ENCODE measurements around the gene PDE4D. TPM values are rescaled to one million over a fixed set of nuclear protein-coding genes. Genes with fewer than 3 reads are reported as not detected.

Gene PDE4D
- total RNA-seq, 1 donor from 2014 or later = 2.3 TPM

DNA sequence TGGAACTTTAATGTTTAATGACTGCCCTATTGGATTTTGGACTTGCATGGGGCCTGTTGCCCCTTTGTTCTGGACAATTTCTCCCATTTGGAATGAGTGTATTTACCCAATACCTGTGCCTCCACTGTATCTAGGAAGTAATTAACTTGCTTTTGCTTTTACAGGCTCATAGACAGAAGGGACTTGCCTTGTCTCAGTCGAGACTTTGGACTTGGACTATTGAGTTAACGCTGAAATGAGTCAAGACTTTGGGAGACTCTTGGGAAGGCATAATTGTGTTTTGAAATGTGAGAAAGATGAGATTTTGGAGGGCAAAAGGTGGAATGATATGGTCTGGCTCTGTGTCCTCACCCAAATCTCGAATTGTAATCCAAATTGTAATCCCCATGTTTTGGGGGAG, 368.2 kb downstream of the PDE4D start:
- Histone ChIP-seq H3K27ac (no peak overlapping the region), H3K4me1 (no peaks in the 10 kb centered on the region), H3K4me2 (no peak overlapping the region), H3K79me2 (ENCODE audit: low read depth) (no peaks in the 10 kb centered on the region), H3K36me3 (no peaks in the 10 kb centered on the region), H3F3A (ENCODE audit: low read depth) (no peaks in the 10 kb centered on the region), H3K9ac (no peak overlapping the region), H4K20me1 (ENCODE audit: low read depth) (no peaks in the 10 kb centered on the region), H3K4me3 (no peak overlapping the region), H3K9me3 (ENCODE audit: low read depth) (no peaks in the 10 kb centered on the region), H3K27me3 (no peaks in the 10 kb centered on the region), H2AFZ (replicated peaks) (no peak overlapping the region)
- peaks cover 8% of the 10 kb centered on the region for H3K36me3 Mint-ChIP-seq
- no peak overlapping the region for H3K4me3 Mint-ChIP-seq
- peaks cover 14% of the 10 kb centered on the region for H3K4me1 Mint-ChIP-seq
- TF ChIP-seq EZH2 (IDR thresholded peaks at IDR 0.05) (no peak), EZH2phosphoT487 (IDR thresholded peaks at IDR 0.05) (no peak), CTCF (IDR thresholded peaks at IDR 0.05) (no peak)
- no peaks in the 10 kb centered on the region for H3K27me3 Mint-ChIP-seq (ENCODE audit: insufficient read depth, low read depth)
- peaks cover 7% of the 10 kb centered on the region for H3K9me3 Mint-ChIP-seq
- DNase-seq (ENCODE audit: low spot score) = no peak
- no peak overlapping the region for H3K27ac Mint-ChIP-seq

DNA sequence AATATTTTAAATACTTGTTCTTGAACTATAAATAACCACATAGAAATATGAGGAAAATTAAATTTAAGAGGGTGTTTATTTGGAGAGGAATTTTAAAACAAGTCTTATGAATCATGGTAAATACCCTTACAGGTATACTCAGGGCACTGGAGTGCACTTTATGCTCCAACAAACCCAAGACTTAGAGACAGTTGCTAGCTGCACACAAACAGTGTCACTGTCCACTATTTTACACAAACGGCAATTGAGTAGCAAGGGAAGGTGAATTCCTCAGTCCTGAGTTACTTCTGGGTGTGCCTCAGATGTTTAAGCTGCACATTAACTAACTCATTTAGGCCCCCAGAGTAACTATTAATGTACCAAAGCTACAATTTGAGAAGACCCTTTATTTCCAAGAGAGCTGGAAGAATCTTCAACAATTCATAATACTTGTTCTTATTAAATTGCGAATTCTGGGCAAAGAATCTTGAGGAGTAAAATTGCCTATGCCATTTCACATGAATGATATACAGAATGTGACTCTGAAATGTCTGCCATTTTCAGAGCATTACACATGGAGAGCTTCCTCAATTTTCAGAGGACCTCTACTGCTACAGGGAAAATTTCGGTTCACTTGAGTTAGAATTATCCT, 371.2 kb downstream of the PDE4D start:
- Mint-ChIP-seq H3K9me3 (peaks cover 7% of the 10 kb centered on the region), H3K27ac (no peak overlapping the region), H3K4me1 (no peaks in the 10 kb centered on the region), H3K4me3 (no peak overlapping the region), H3K27me3 (ENCODE audit: insufficient read depth, low read depth) (peaks cover 2% of the 10 kb centered on the region), H3K36me3 (peaks cover 7% of the 10 kb centered on the region)
- no peak overlapping the region for H3K4me3 ChIP-seq
- H3K27me3 ChIP-seq = no peaks in the 10 kb centered on the region
- H3F3A ChIP-seq (ENCODE audit: low read depth) = no peaks in the 10 kb centered on the region
- no peaks in the 10 kb centered on the region for H3K79me2 ChIP-seq (ENCODE audit: low read depth)
- no peak overlapping the region for H3K27ac ChIP-seq
- no peak overlapping the region for H2AFZ ChIP-seq (replicated peaks)
- no peak overlapping the region for H3K4me2 ChIP-seq
- H3K9ac ChIP-seq = no peak overlapping the region
- TF ChIP-seq EZH2 (IDR thresholded peaks at IDR 0.05) (no peak), CTCF (IDR thresholded peaks at IDR 0.05) (no peak), EZH2phosphoT487 (IDR thresholded peaks at IDR 0.05) (no peak)
- no peaks in the 10 kb centered on the region for H3K9me3 ChIP-seq (ENCODE audit: low read depth)
- H3K4me1 ChIP-seq = no peaks in the 10 kb centered on the region
- DNase-seq (ENCODE audit: low spot score) = no peak
- H3K36me3 ChIP-seq = no peaks in the 10 kb centered on the region
- no peaks in the 10 kb centered on the region for H4K20me1 ChIP-seq (ENCODE audit: low read depth)

DNA sequence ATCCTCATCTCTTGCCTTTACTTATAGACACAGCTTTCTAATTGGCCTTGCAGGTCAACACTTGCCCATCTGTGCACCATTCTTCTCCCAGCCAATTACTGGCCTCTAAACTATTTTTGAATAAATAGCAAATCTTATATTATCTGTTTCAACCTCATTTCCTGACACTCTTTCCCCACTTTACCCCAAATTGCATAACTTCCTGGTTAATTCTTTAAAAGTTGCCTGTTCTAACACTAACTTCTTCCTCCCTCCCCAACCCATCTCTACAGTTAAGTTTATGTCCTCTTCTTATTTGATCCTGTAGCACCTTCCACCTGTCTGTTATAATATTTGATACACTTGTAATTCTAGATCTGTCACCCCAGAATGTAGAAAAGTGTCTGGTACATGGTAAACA, 372.1 kb downstream of the PDE4D start:
- H3K27ac ChIP-seq = no peak overlapping the region
- Mint-ChIP-seq H3K27ac (no peak overlapping the region), H3K9me3 (peaks cover 7% of the 10 kb centered on the region), H3K36me3 (peaks cover 7% of the 10 kb centered on the region), H3K27me3 (ENCODE audit: insufficient read depth, low read depth) (peaks cover 2% of the 10 kb centered on the region), H3K4me1 (no peaks in the 10 kb centered on the region), H3K4me3 (no peak overlapping the region)
- no peak overlapping the region for H3K4me2 ChIP-seq
- no peaks in the 10 kb centered on the region for H3F3A ChIP-seq (ENCODE audit: low read depth)
- no peaks in the 10 kb centered on the region for H3K27me3 ChIP-seq
- H2AFZ ChIP-seq (replicated peaks) = no peak overlapping the region
- H3K79me2 ChIP-seq (ENCODE audit: low read depth) = no peaks in the 10 kb centered on the region
- no peaks in the 10 kb centered on the region for H3K36me3 ChIP-seq
- no peak for DNase-seq (ENCODE audit: low spot score)
- no peak overlapping the region for H3K4me3 ChIP-seq
- H3K9ac ChIP-seq = no peak overlapping the region
- TF ChIP-seq EZH2phosphoT487 (IDR thresholded peaks at IDR 0.05) = no peak
- TF ChIP-seq EZH2 (IDR thresholded peaks at IDR 0.05) = no peak
- TF ChIP-seq CTCF (IDR thresholded peaks at IDR 0.05) = no peak
- H4K20me1 ChIP-seq (ENCODE audit: low read depth) = no peaks in the 10 kb centered on the region
- H3K4me1 ChIP-seq = no peaks in the 10 kb centered on the region
- no peaks in the 10 kb centered on the region for H3K9me3 ChIP-seq (ENCODE audit: low read depth)

Measured in neural progenitor cell (in vitro differentiated cells).